ENCODE data around the gene TBC1D2. TPM values are rescaled to one million over a fixed set of nuclear protein-coding genes. Genes with fewer than 3 reads are reported as not detected.

TBC1D2 gene
- total and polyA plus RNA-seq, 2 of the 4 experiments (the other 2 are of a cell fraction): 36.9 to 62.7 TPM

- Histone ChIP-seq H3K79me1 (ENCODE audit: low read depth in 1 of 2, low read length in 2 of 2) (no peaks in the 10 kb centered on the region), H3K9me3 (ENCODE audit: control insufficient read depth, insufficient read depth, low read length) (no peaks in the 10 kb centered on the region), H3K4ac (ENCODE audit: low read depth, low read length) (no peak overlapping the region), H4K5ac (ENCODE audit: low read depth, low read length) (no peak overlapping the region), H2BK15ac (ENCODE audit: low read depth, low read length) (no peak overlapping the region), H2BK20ac (ENCODE audit: low read depth, low read length) (no peak overlapping the region), H4K8ac (ENCODE audit: low read depth in 2 of 2, low read length in 2 of 2) (no peak overlapping the region), H3K27me3 (ENCODE audit: control insufficient read depth, insufficient read depth, low read length) (peaks cover 8% of the 10 kb centered on the region; the same call in 1 of the 2 replicates), H3K56ac (ENCODE audit: extremely low read depth, insufficient read depth, low read length) (no peak overlapping the region), H4K91ac (ENCODE audit: insufficient read depth, low read depth, low read length) (no peak overlapping the region), H3K4me2 (ENCODE audit: low read depth, low read length) (no peak overlapping the region), H3K27ac (ENCODE audit: insufficient read depth, low read length) (no peak overlapping the region), H3K9ac (ENCODE audit: low read depth, low read length) (no peak overlapping the region), H2AFZ (replicated peaks; ENCODE audit: low read length, poor library complexity) (no peak overlapping the region), H4K20me1 (ENCODE audit: insufficient read depth, low read length) (no peaks in the 10 kb centered on the region), H2BK120ac (ENCODE audit: low read depth, low read length) (no peak overlapping the region), H3K4me3 (ENCODE audit: insufficient read depth, low read depth, low read length) (no peak overlapping the region), H2AK5ac (ENCODE audit: low read depth, low read length) (no peak overlapping the region), H3K14ac (replicated peaks; ENCODE audit: low read depth, low read length) (no peak overlapping the region), H3K36me3 (ENCODE audit: control insufficient read depth, insufficient read depth, low read length) (no peaks in the 10 kb centered on the region), H2AK9ac (replicated peaks; ENCODE audit: low read depth, low read length, poor library complexity) (no peak overlapping the region), H3K4me1 (ENCODE audit: control insufficient read depth, insufficient read depth, low read length) (no peaks in the 10 kb centered on the region), H3K9me1 (ENCODE audit: insufficient read depth, low read length) (no peaks in the 10 kb centered on the region), H3K18ac (ENCODE audit: low read depth, low read length) (no peak overlapping the region), H3K23ac (ENCODE audit: low read depth, low read length) (no peak overlapping the region), H2BK5ac (ENCODE audit: low read depth, low read length, poor library complexity, severe bottlenecking) (no peak overlapping the region)
- ATAC-seq (ENCODE audit: low read depth) (no peak), DNase-seq (no peak)
- WGBS, 2 experiments (ENCODE audit: extremely low coverage in 2 of 2, insufficient read length in 1 of 2): 80% methylated on average over 2 of the region's 4 CpGs; no CpG with 5 or more reads in 1 of the 2 experiments
- no TSS peak for BruUV-seq (replicated peaks)
- dilution Hi-C loops (cut with HindIII; ENCODE audit: low sequenced_read_pairs, unreplicated experiment) (no loop called here), intact Hi-C loops (cut with micrococcal nuclease) (no loop called here), in situ Hi-C loops (cut with MboI; ENCODE audit: low sequenced_read_pairs) (no loop called here)
- POLR2A ChIA-PET (ENCODE audit: unreplicated experiment): no interaction called here
- TF ChIP-seq RAD21 (IDR thresholded peaks at IDR 0.05; ENCODE audit: low read length) (no peak), CTCF (conservative IDR thresholded peaks at IDR 0.05; ENCODE audit: low read depth, low read length) (no peak), ELK1 (IDR thresholded peaks at IDR 0.05; ENCODE audit: borderline replicate concordance, low read depth, low read length) (no peak), CEBPB (IDR thresholded peaks at IDR 0.05; ENCODE audit: low read depth, low read length) (no peak), BHLHE40 (IDR thresholded peaks at IDR 0.05; ENCODE audit: low read depth, low read length) (no peak), RCOR1 (IDR thresholded peaks at IDR 0.05; ENCODE audit: insufficient replicate concordance, low read length) (no peak), MAFK (IDR thresholded peaks at IDR 0.05; ENCODE audit: low read depth, low read length) (no peak), MXI1 (IDR thresholded peaks at IDR 0.05; ENCODE audit: borderline replicate concordance, low read depth, low read length) (no peak), FOS (IDR thresholded peaks at IDR 0.05; ENCODE audit: low read depth, low read length) (no peak), CHD1 (IDR thresholded peaks at IDR 0.05; ENCODE audit: low read depth, low read length) (no peak), NFE2L2 (IDR thresholded peaks at IDR 0.05; ENCODE audit: low read depth, low read length) (no peak), USF2 (IDR thresholded peaks at IDR 0.05; ENCODE audit: low read depth, low read length) (no peak), SMC3 (IDR thresholded peaks at IDR 0.05; ENCODE audit: low read depth, low read length) (no peak), MAZ (IDR thresholded peaks at IDR 0.05; ENCODE audit: borderline replicate concordance, low read depth, low read length) (no peak), POLR2A (IDR thresholded peaks at IDR 0.05; ENCODE audit: low read depth, low read length) (no peak), RFX5 (IDR thresholded peaks at IDR 0.05; ENCODE audit: low read depth, low read length) (no peak)
- CTCF ChIA-PET: interaction anchor here (0.6 kb wide), 1 partner anchor 41 kb away, joined by 3 read pairs; no protein-coding TSS in a partner anchor
Observed at GRCh38 chr9:98161851-98162250, 93.6 kb downstream of the TBC1D2 start.

Measured in IMR-90 (cell line).